Raji (cell line): ENCODE measurements around the gene GNG2.

Experiments used
- POLR2A ChIP-seq: IDR thresholded peaks from 2 replicates; pipeline ENCODE4 v1.6.1; 2011; ENCODE audit warnings: low read depth, low read length, control low read depth; ENCODE audit not compliant: insufficient read depth

GNG2 gene

DNA sequence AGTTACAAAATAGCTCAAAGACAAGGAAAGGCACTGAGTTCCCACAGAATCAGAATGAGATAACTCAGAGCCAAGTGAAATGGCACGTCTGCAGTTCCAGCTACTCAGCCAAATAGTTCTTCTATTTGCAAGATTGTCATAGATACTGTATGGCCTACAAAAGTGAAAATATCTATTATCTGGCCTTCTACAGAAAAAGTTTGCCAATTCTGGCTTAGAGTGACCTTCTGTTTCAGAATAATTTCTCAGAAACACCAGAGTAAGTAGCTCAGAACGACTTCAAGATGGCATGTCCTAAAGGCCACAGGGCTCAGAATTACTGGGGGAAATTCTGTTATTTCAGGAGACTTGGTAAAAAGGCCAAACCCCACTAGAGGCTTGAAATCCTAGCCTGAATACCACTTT lies 118.3 kb downstream of the GNG2 start:
- TF ChIP-seq POLR2A = no peak

DNA sequence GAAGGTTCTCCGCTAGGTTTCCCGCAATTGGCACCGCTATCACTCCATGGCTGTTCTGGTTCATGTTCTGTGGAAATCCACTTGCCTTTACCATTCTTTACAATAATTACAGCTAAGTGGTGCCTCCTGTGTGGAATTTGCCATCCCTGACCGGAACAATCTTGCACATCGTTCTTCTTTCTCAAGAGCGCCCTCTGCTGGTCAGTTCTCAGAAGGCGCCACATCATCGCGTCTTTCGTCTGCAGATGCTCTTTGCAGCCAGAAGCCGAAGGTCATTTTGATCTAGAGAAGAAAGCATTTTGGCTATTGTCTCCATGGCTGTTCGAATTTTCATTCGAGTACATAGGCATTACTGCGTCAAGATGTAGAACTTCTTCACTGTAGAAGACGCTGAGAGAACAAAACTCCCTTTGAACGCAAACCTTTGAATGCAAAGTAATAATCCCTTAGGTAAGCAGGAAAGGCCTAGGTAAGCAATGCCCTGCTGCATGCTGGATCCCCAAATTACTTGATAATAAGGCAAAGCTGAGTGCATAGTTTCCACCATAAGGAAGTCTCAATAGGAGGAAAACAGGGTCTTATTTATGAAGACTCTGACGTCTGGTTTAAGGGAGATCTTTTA lies 118.8 kb downstream of the GNG2 start:
- TF ChIP-seq POLR2A = no peak

DNA sequence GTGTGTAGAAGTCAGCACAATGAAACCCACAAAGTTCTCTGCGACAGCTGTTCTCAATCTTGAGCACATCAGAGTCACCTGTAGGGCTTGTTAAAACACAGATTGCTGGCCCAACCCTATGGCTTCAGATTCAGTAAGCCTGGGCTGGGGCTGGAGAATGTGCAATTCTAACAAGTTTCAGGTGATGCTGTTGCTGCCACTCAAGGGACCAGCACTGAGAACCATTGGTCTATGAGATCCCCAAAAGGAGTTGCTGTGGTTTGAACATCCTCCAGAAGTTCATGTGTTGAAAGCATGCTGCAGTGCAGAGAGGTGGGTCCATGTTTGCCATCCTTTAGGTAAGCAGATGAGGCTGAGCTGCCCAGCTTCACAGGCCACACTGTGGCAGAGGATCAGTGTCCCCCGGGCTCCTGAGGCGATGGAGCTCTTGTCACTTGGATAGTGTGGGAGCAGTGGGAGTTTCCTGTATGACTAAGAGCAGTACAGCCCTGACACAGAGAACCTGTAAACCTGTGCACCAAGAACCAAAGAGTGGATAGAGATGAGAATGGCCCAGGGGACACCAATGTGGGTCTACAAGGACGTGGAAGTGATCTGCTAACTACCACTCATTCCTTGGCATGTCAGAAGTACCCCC lies 120.9 kb downstream of the GNG2 start:
- TF ChIP-seq POLR2A = no peak

DNA sequence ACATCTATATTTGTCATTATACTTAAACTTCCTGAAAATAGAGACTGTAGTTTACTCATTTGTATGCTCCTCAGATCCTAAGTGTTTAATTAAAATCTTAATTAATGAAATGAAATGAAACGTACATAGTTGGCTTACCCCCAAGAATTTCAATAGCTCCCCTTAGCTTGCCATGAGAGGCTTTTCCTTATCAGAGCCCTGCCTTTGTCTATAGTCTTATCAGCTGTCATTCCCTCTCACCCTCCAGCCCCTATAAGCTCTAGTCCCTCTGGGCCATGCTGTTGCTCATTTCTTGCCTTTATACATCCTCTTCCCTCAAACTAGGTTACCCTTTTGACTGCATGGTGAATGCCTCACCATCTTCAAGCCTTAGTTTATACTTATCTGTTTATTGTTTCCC lies 127.8 kb downstream of the GNG2 start:
- TF ChIP-seq POLR2A = no peak

DNA sequence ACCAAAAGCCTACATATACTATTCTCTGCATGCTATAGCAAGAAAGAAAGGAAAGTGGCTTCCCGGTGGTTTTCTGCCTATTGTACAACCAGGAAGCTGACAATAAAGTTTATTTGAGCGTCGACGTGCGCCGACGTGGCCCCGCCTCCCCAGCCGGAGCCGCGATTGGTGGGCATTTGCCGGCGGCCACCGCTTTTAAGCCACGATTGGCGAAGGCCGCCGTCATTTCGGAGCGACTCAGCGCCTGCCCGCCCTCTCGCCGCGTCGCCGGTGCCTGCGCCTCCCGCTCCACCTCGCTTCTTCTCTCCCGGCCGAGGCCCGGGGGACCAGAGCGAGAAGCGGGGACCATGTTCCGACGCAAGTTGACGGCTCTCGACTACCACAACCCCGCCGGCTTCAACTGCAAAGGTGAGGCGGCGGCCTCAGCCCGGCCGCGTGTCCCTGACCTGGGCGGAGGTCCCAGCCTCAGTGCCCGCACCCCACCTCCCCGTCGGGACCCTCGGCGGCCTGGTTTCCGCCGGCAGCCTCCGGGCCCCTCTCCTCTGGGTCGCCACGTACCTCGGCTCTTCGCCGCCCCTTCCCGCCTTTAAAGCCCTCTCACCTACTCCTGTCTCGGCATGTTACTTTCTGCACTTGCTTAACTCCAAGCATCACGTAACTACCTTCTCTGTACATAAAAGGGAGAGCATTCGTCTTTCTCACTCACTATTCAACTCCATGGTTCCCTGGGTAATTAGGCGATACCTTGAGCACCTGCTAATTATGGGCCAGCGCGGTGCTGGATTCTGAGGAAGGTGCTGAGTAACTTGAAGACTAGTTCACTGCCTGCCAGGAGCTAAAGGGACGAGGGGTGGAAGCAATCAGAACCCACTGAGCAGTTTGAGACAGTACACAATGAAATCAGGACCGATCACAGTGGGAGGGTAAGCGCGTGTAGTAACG lies 129.2 kb downstream of the GNG2 start, which contains the start of gene RTRAF:
Gene RTRAF, plus strand, starts transcription at position 254 of the 942 bp plus-strand sequence. Its CDS starts 94 bp downstream, at position 348.
- peak; percentile 85 for TF ChIP-seq POLR2A

DNA sequence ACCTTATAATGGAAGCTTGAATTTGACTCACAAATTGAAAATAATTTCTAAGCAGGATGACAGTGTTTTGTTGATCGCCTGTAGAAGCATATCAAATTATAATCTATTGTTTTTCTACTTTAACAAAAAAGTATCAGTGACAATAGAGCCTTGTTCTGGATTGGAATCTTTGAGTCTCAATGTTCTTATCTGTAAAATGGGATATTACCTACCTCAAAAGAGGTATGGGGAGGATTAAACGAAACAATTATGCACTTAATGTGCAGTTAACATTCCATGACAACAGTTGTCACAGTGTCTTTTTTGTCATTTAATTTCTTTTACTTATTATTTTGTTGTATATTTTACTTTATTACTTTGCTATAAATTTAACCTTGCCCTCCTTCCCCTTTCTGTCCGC lies 130.1 kb downstream of the GNG2 start:
- no peak for TF ChIP-seq POLR2A

DNA sequence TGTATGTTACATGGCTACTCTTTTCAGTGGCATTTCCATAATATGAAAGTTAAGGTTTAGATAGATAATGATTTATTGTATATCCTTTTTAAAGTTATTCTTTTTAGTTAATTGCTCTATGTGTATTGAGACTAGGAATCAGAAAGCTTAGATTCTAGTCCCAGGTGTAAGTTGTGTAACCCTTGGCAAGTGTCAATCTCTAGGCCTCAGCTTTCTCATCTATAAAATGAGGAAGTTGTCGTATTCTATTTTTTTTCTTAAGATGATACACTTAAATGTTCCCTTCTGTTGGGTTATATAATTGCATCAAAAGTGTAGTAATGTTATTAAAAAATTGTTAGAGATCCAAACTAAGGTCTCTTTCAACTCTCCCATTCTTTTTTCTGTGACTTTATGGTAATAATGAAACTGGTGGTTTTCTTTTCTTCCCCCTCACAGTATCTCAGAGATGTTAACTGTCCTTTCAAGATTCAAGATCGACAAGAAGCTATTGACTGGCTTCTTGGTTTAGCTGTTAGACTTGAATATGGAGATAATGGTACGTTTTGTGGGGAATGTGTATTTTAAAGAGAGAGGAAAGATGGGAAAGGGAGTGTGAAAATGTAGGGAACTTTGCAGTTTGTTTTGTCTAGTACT lies 133.0 kb downstream of the GNG2 start:
- TF ChIP-seq POLR2A = no peak

DNA sequence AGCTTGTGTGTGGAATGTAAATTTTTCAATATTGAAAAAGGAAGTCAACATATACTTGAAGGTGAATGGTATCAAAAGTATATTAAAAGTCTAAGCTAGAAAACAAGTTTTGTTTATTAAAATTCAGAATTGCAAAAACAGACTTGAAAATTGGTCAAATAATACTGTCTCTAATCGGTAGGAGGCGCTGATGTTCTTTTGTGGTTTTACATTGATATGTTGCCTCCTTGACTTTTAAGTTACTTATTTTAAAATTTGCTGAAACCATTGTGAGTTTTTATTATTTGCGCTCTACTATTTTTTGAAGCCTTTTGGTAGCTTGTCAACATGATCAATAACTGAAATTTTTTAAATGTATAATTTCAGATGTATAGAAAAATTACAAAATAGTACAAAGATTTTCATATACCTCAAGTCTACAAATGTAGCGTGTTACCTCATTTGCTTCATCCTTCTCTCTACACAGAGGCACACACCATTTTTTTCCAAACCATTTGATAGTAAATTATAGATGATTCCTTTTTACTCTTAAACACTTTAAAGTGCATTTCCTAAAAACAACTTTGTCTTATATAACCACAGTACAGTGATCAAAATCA lies 135.8 kb downstream of the GNG2 start:
- TF ChIP-seq POLR2A = no peak

DNA sequence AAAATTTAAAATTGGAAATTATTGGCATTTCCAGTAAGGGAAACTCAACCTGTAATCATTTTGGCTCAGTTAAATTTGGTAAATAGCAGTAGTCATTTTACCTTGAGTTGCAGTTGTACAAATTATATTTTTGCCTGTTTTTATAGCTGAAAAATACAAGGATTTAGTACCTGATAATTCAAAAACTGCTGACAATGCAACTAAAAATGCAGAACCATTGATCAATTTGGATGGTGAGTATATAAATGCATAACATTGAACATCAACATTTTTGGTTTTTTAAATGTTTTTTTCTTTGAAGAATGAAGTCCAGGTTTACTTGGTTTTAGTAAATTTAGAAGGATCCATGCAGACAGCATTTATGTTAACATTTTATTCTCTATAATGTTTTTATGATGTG lies 137.9 kb downstream of the GNG2 start:
- TF ChIP-seq POLR2A = no peak

DNA sequence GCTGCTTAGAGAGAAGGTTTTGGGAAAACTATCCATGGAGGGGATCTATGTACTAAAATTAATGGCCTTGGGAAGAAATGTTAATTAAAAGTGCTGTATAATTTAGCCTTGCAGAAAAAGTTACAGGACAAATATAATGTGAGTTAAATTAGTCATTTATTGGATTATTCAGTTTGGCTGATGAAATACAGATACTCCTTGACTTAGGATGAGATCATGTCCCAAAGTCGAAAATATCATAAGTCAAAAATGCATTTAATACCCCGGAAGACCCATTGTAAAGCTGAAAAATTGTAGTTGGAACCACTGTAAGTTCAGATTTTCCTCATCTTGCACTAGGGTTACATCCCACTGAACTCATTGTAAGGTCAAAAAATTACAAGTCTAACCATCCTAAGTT lies 138.7 kb downstream of the GNG2 start:
- no peak for TF ChIP-seq POLR2A

DNA sequence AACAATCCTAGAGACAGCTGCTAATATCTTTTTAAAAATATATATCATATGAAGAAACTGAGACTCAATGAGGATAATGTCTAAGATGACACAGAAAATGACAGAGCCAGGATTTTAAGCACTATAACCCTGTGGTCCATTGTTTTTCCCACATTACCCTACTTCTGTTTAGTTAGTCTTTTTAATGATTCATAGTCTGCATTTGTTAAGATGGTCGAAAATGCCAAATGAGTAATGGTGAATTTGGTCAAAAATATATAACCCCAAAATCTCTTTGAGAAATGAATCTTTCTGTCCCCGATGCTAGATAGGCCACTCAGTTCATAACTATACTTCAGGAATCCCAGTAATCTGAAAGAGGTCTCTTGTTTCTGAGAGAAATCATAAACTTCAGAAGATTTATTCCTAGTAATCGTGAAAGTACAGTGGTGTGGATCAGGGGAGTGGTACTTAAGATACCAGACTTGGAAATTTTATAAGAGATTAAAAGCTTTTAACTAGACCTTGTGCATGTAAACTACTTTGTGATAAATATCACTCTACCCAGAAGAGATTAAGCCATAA lies 139.7 kb downstream of the GNG2 start:
- no peak for TF ChIP-seq POLR2A

DNA sequence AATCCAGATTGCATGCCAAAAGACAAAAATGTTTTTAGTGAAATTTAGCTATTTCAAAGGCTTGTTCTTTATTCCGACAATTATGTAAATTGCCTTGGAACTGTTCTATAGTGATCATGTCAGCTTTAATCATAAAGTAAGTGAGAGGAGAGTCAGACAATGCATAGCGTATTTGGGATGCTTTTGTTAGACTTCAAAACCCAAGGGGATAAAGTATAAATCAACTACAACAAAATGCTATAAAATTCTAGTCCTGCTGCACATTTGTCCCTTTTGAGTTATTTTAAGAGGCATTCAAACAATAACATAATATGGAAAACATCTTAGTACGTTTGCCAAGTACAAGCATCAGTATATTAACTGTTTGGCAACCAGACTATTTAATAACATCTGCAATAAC lies 140.3 kb downstream of the GNG2 start:
- TF ChIP-seq POLR2A = no peak

DNA sequence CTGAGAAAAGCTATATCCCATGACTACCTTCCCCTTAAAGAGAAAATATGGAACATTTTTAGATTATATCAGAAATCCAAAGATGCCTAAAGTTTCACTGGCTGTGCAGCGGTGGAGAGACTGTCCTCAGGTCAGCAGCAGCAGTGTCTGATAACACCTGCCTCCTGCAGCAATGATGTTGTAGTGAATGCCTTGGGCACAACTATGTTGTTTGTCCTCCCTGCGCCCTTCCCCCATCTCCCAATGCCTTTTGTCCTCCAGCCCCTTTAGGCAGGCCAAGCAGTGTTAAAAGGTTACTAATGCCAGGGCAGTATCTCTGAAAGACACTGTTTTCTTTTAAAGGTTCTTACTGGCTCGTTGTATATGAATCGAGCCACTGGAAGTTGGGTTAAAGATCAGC lies 142.1 kb downstream of the GNG2 start:
- no peak for TF ChIP-seq POLR2A

DNA sequence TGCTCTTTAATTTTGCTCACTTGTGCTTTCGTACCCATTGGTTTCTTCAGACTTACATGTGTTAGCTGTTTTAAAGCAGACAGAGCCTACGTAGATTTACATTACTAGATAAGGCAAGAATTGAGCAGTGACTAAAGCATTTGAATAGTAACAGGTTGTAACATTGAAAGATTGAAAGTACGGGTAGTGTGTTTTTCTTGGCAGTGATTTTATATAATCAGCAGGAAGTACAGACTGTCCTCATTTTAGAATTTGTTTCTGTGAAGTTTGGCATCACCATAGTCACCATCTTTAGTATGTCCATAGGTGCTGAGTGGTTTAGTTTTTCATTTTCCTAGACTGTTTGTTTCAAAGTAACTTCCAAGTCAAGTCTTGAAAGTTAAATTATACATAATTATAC lies 142.9 kb downstream of the GNG2 start:
- TF ChIP-seq POLR2A = no peak

DNA sequence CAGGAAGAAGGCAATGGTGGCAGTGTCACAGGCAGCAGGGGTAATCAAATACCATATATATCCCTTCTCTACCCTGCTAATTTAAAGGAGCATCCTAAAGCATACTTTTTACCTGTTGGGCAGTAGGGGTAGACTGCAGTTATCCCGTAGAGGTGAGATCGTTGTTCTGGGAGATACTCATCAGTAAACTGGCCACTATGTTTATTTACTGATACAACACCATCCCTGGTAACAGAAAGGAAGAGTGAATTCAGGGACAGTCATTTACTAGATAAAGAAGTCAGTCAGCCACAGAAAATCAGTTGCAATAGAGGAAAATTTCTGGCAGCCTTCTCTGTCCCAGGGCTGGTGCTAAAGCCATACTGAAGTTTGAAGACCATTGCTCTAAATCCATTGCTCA lies 145.2 kb downstream of the GNG2 start:
- TF ChIP-seq POLR2A = no peak
